Measurements from ENCODE around the gene PMFBP1. TPM values are rescaled to one million over a fixed set of nuclear protein-coding genes. Genes with fewer than 3 reads are reported as not detected.

PMFBP1 gene
- total and polyA plus RNA-seq, 10 donors, result 0.52 to 17.2 (median 1.1) TPM

DNA sequence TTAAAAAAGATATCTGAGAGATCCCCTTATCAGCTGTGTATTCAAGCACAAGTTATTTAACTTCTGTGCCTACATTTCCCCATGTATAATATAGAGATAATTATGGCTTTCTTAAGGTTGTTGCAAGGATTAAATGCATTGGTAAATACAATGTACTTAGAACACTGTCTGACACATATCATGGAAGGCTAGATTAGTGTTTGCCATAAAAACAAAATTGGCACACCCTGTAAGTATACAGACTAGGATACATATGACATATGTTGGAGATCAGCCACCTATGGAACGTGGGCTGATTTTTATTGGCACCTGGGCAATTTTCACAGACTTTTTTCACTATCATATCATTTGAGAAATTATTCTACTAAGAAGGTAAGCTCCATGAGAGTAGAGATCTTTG is 2.2 kb downstream of the PMFBP1 start:
- WGBS, 5 donors, result 49 to 96% (median 70%) methylated on average over 1 of the region's 1 CpG
- Histone ChIP-seq H3K27ac (no peak overlapping the region), H3K36me3 (no peaks in the 10 kb centered on the region), H3K4me1 (peaks cover 0 to 9% (median 0%) of the 10 kb centered on the region in 6 donors), H3K9me3 (no peaks in the 10 kb centered on the region), H3K27me3 (replicated peaks in 1 of 7) (no peaks in the 10 kb centered on the region), H3K4me3 (no peak overlapping the region)
- no peak for TF ChIP-seq POLR2AphosphoS5 (IDR thresholded peaks at IDR 0.05)
- no peak for TF ChIP-seq POLR2A (IDR thresholded peaks at IDR 0.05)
- TF ChIP-seq, protein P1, sequence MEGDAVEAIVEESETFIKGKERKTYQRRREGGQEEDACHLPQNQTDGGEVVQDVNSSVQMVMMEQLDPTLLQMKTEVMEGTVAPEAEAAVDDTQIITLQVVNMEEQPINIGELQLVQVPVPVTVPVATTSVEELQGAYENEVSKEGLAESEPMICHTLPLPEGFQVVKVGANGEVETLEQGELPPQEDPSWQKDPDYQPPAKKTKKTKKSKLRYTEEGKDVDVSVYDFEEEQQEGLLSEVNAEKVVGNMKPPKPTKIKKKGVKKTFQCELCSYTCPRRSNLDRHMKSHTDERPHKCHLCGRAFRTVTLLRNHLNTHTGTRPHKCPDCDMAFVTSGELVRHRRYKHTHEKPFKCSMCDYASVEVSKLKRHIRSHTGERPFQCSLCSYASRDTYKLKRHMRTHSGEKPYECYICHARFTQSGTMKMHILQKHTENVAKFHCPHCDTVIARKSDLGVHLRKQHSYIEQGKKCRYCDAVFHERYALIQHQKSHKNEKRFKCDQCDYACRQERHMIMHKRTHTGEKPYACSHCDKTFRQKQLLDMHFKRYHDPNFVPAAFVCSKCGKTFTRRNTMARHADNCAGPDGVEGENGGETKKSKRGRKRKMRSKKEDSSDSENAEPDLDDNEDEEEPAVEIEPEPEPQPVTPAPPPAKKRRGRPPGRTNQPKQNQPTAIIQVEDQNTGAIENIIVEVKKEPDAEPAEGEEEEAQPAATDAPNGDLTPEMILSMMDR (IDR thresholded peaks at IDR 0.05 in 8 of 11, conservative IDR thresholded peaks at IDR 0.05 in 3 of 11), result no peak
- no peak for DNase-seq
- intact Hi-C loops (cut with DNase I; ENCODE audit: low total_unique reads), result no loop called here

DNA sequence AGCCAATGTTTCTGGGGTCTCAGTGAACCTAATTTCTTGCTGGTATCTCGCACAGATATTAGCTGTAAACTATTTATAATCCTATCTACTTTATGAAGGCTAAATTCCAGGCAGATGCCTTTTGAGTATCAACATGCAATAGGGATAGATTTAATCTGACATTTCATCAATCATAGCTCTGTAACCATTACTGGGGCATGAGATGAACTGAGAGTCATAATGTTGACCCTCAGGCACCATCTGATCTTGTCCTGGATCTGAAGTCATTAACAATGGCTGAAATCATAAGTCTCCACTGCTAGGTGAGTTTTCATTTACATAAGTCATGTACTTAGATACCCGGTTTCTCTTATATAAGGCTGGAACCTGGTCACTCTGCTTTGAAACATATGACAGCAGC is 3.6 kb downstream of the PMFBP1 start:
- H3K27me3 ChIP-seq (replicated peaks in 1 of 7), result no peaks in the 10 kb centered on the region
- 73 to 93% (median 91%) methylated on average over 2 of the region's 2 CpGs for WGBS, 5 donors
- no peak overlapping the region for H3K27ac ChIP-seq
- no peak for DNase-seq
- H3K36me3 ChIP-seq, result no peaks in the 10 kb centered on the region
- H3K9me3 ChIP-seq, result no peaks in the 10 kb centered on the region
- no peak overlapping the region for H3K4me3 ChIP-seq
- H3K4me1 ChIP-seq, result peaks cover 0 to 9% (median 0%) of the 10 kb centered on the region in 6 donors
- intact Hi-C loops (cut with DNase I; ENCODE audit: low total_unique reads), result no loop called here
- no peak for TF ChIP-seq POLR2A (IDR thresholded peaks at IDR 0.05)
- TF ChIP-seq, protein P1 (IDR thresholded peaks at IDR 0.05 in 8 of 11, conservative IDR thresholded peaks at IDR 0.05 in 3 of 11), result no peak
- no peak for TF ChIP-seq POLR2AphosphoS5 (IDR thresholded peaks at IDR 0.05)

DNA sequence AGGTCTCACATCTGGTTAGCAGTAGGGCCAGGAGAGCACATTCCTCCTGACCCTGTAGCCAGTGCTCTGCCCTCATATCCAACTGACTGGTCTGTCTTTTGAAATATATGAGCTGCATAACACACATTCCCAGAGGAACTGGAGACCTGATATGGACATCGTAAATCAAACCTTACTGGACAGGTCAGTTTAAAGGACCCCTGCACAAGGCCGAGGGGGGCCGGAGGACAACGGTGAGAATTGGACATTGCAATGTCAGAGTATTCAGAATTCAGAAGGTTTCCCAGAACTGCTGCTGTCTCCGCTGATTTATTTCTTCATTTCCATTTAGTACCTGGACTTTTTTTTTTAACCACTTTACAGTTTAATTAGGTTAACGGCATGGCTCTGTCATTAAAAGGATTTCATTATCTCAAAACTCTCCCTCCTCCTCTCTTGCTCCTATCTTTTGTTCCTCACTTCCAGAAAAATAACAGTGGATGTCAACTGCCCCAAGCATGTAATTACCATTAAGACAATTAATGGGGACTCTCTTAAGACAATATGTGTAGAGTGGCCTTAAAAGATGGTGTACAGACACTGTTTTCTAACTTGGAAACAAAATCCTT is 4.9 kb downstream of the PMFBP1 start:
- Histone ChIP-seq H3K9me3 (no peaks in the 10 kb centered on the region), H3K4me3 (no peak overlapping the region), H3K4me1 (peaks cover 0 to 5% (median 0%) of the 10 kb centered on the region in 6 donors), H3K27ac (no peak overlapping the region), H3K27me3 (replicated peaks in 1 of 7) (no peaks in the 10 kb centered on the region), H3K36me3 (no peaks in the 10 kb centered on the region)
- 75 to 87% (median 86%) methylated on average over 6 of the region's 6 CpGs for WGBS, 5 donors
- TF ChIP-seq, protein P1 (IDR thresholded peaks at IDR 0.05 in 8 of 11, conservative IDR thresholded peaks at IDR 0.05 in 3 of 11), result no peak
- TF ChIP-seq POLR2AphosphoS5 (IDR thresholded peaks at IDR 0.05) (no peak), POLR2A (IDR thresholded peaks at IDR 0.05) (no peak)
- intact Hi-C loops (cut with DNase I; ENCODE audit: low total_unique reads), result no loop called here
- DNase-seq, result no peak

DNA sequence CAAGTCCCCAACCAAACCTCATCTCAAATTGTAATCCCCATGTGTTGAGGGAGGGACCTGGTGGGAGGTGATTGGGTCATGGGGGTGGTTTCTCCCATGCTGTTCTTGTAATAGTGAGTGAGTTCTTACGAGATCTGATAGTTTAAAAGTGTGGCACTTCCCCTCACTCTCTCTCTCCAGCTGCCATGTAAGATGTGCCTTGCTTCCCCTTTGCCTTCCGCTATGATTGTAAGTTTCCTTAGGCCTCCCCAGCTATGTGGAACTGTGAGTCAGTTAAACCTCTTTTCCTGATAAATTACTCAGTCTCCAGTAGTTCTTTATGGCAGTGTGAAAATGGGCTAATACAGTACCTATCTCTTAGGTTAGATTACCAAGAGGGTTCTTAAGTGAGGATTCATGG is 5.8 kb downstream of the PMFBP1 start:
- no peaks in the 10 kb centered on the region for H3K9me3 ChIP-seq
- no peaks in the 10 kb centered on the region for H3K4me1 ChIP-seq
- no peak for TF ChIP-seq POLR2AphosphoS5 (IDR thresholded peaks at IDR 0.05)
- no peak for TF ChIP-seq POLR2A (IDR thresholded peaks at IDR 0.05)
- TF ChIP-seq, protein P1 (IDR thresholded peaks at IDR 0.05 in 8 of 11, conservative IDR thresholded peaks at IDR 0.05 in 3 of 11), result no peak
- intact Hi-C loops (cut with DNase I; ENCODE audit: low total_unique reads), result no loop called here
- H3K27ac ChIP-seq, result no peak overlapping the region
- H3K4me3 ChIP-seq, result no peak overlapping the region
- no peaks in the 10 kb centered on the region for H3K36me3 ChIP-seq
- DNase-seq, result no peak
- no peaks in the 10 kb centered on the region for H3K27me3 ChIP-seq (replicated peaks in 1 of 7)
- WGBS, 5 donors, result 62 to 88% (median 71%) methylated on average over 2 of the region's 2 CpGs

All from spleen (tissue), 11 donors.